Central memory CD4-positive, alpha-beta T cell (primary cell): Measurements from ENCODE around the gene MAMLD1.
A peak's percentile ranks its signal among the peaks of the same experiment; 100 is the strongest.

Source experiments
- DNase-seq: peaks from one replicate; pipeline ENCODE4 v3.0.0; 2022

Gene MAMLD1

GRCh38 chrX:150357790-150358189, 5.3 kb upstream of the MAMLD1 start:
- DNase-seq: no peak

- no peak for DNase-seq
These were observed 4.5 kb upstream of the MAMLD1 start for GRCh38 chrX:150358651-150359050.

GRCh38 chrX:150360331-150360730, 2.8 kb upstream of the MAMLD1 start:
- DNase-seq: no peak

- peak; percentile 21 for DNase-seq
These were observed 1.9 kb upstream of the MAMLD1 start for GRCh38 chrX:150361070-150361776.

- no peak for DNase-seq
These were observed 1.3 kb upstream of the MAMLD1 start for GRCh38 chrX:150361777-150362351.

- DNase-seq: no peak
These were observed 637 bp downstream of the MAMLD1 start for GRCh38 chrX:150363561-150364346.

- DNase-seq: no peak
These were observed 1.4 kb downstream of the MAMLD1 start for GRCh38 chrX:150364347-150365050.

GRCh38 chrX:150365051-150365989, 2.2 kb downstream of the MAMLD1 start:
- DNase-seq: peak; percentile 46

GRCh38 chrX:150365990-150366911, 3.1 kb downstream of the MAMLD1 start:
- DNase-seq: no peak

- DNase-seq: no peak
These were observed 3.9 kb downstream of the MAMLD1 start for GRCh38 chrX:150366951-150367545.

- DNase-seq: no peak
These were observed 7.6 kb downstream of the MAMLD1 start for GRCh38 chrX:150370589-150371312.

GRCh38 chrX:150371877-150372276, 8.8 kb downstream of the MAMLD1 start:
- DNase-seq: no peak

- DNase-seq: no peak
These were observed 9.2 kb downstream of the MAMLD1 start for GRCh38 chrX:150372280-150372679.

- no peak for DNase-seq
These were observed 9.6 kb downstream of the MAMLD1 start for GRCh38 chrX:150372756-150373155.

- no peak for DNase-seq
These were observed 12.2 kb downstream of the MAMLD1 start for GRCh38 chrX:150375243-150375770.

GRCh38 chrX:150377005-150377404, 13.9 kb downstream of the MAMLD1 start:
- no peak for DNase-seq

- DNase-seq: no peak
These were observed 41.9 kb downstream of the MAMLD1 start for GRCh38 chrX:150405006-150405405.

GRCh38 chrX:150405576-150405975, 42.5 kb downstream of the MAMLD1 start:
- no peak for DNase-seq

- DNase-seq: no peak
These were observed 43.5 kb downstream of the MAMLD1 start for GRCh38 chrX:150406596-150406995.

GRCh38 chrX:150408007-150408406, 44.9 kb downstream of the MAMLD1 start:
- DNase-seq: no peak
